T-cell (primary cell): ENCODE measurements around the gene SCN4A. TPM values are rescaled to one million over a fixed set of nuclear protein-coding genes. Genes with fewer than 3 reads are reported as not detected.
A peak's percentile ranks its signal among the peaks of the same experiment; 100 is the strongest.

Experiments used
- ATAC-seq, 4 experiments: fragments of 200-7000 bp in 3 of 4; fragments of 150-1000 bp in 1 of 4; cut with Tn5 transposase; replicated peaks in 1 of 4; 1 replicate in 3 of 4; 2 replicates in 1 of 4; pipeline ENCODE4 v1.10.0; 2021; ENCODE audit warnings: moderate library complexity in 3 of 4, mild to moderate bottlenecking in 2 of 4, moderate number of reproducible peaks in 1 of 4
- CTCF ChIA-PET, 2 donors: fragments of 300-600 bp; sonication (Branson Sonifier 250); formaldehyde crosslinking; loops; one replicate each; lab custom pipeline; 2022; ENCODE audit warnings: antibody characterized with exemption in 2 of 2; lab: Charles Lee
- POLR2A ChIA-PET, 2 donors: fragments of 300-600 bp; sonication (Branson Sonifier 250); formaldehyde crosslinking; loops; one replicate each; lab custom pipeline; 2022; ENCODE audit warnings: antibody characterized with exemption in 2 of 2; lab: Charles Lee
- DNase-seq, 35 experiments: peaks; one replicate each; pipeline versions ENCODE4 v3.0.0 to v3.0.0-alpha.2; 2013 to 2023
- H3K27ac ChIP-seq: one replicate; pipeline ENCODE4 v1.5.1; 2013; ENCODE audit warnings: low read length
- H3K27me3 ChIP-seq, 2 experiments: replicated peaks in 1 of 2; 1 replicate in 1 of 2; 2 replicates in 1 of 2; pipeline versions ENCODE4 v1.6.1 to v1.7.0; 2013; ENCODE audit warnings: low read length in 1 of 2, mixed read lengths in 1 of 2; ENCODE audit not compliant: control insufficient read depth in 2 of 2, insufficient read depth in 2 of 2; ENCODE audit errors: extremely low read depth in 1 of 2
- H3K36me3 ChIP-seq, 2 donors: 1 replicate in 1 of 2; 2 replicates in 1 of 2; pipeline versions ENCODE4 v1.6.1 to v1.7.0; 2013; ENCODE audit warnings: low read length in 1 of 2; ENCODE audit not compliant: control insufficient read depth in 2 of 2, insufficient read depth in 1 of 2; ENCODE audit errors: extremely low read depth in 1 of 2
- H3K4me1 ChIP-seq, 2 experiments: 1 replicate in 1 of 2; 2 replicates in 1 of 2; pipeline versions ENCODE4 v1.6.1 to v1.7.0; 2013; ENCODE audit warnings: low read length in 2 of 2, mixed read lengths in 1 of 2; ENCODE audit not compliant: insufficient read depth in 2 of 2, control insufficient read depth in 1 of 2; ENCODE audit errors: extremely low read depth in 1 of 2
- H3K4me3 ChIP-seq, 2 donors: 1 replicate in 1 of 2; 2 replicates in 1 of 2; pipeline versions ENCODE4 v1.5.1 to v1.7.0; 2013; ENCODE audit warnings: mild to moderate bottlenecking in 2 of 2, low read length in 1 of 2, moderate library complexity in 1 of 2; ENCODE audit not compliant: control insufficient read depth in 1 of 2; ENCODE audit errors: extremely low read depth in 1 of 2
- H3K9me3 ChIP-seq: 2 replicates; pipeline ENCODE4 v1.7.0; 2013
- H3K27ac Mint-ChIP-seq, 2 donors: one replicate each; pipeline ENCODE4 v1.8.0; 2020 to 2021; ENCODE audit warnings: mild to moderate bottlenecking in 2 of 2, mixed read lengths in 2 of 2
- H3K27me3 Mint-ChIP-seq, 2 donors: one replicate each; pipeline ENCODE4 v1.8.0; 2021 to 2022; ENCODE audit warnings: mixed read lengths in 2 of 2
- H3K36me3 Mint-ChIP-seq: one replicate; pipeline ENCODE4 v1.8.0; 2021; ENCODE audit warnings: mixed read lengths
- H3K4me1 Mint-ChIP-seq, 3 donors: one replicate each; pipeline ENCODE4 v1.8.0; 2020 to 2022; ENCODE audit warnings: mixed read lengths in 3 of 3, mild to moderate bottlenecking in 1 of 3
- H3K4me3 Mint-ChIP-seq, 3 donors: one replicate each; pipeline ENCODE4 v1.8.0; 2020 to 2022; ENCODE audit warnings: mild to moderate bottlenecking in 3 of 3, mixed read lengths in 3 of 3, moderate library complexity in 3 of 3
- H3K9me3 Mint-ChIP-seq, 3 donors: one replicate each; pipeline ENCODE4 v1.8.0; 2020 to 2022; ENCODE audit warnings: mixed read lengths in 3 of 3
- WGBS: methylation state at CpG from one replicate; pipeline ENCODE4 v1.1.5; 2013; ENCODE audit warnings: missing lambda C conversion rate; ENCODE audit not compliant: insufficient coverage; 5-methylcytosine and 5-hydroxymethylcytosine counted together
- total RNA-seq, 35 experiments: library from RNA in 6 of 35; stranded (reverse) in 6 of 35; fragments of 120-200 nt in 1 of 35; gene quantifications; one replicate each; pipeline versions ENCODE4 v1.2.1 to v1.2.4 and lab custom pipeline; 2013 to 2026

SCN4A gene
- total RNA-seq, 5 donors from 2014 or later (not counting 1 experiment from before 2014, with no cell fraction given) = 0.13 to 0.18 (median 0.13) TPM; not detected in 2

- Mint-ChIP-seq H3K4me1 (peaks cover 35 to 52% (median 37%) of the 10 kb centered on the region in 3 donors), H3K27ac (peak overlapping the region in 1 of 2 donors; percentile 36), H3K9me3 (peaks cover 4 to 5% (median 4%) of the 10 kb centered on the region in 3 donors), H3K27me3 (no peaks in the 10 kb centered on the region), H3K4me3 (no peak overlapping the region), H3K36me3 (no peaks in the 10 kb centered on the region)
- no peaks in the 10 kb centered on the region for H3K36me3 ChIP-seq
- H3K4me3 ChIP-seq = no peak overlapping the region
- peaks cover 2 to 49% of the 10 kb centered on the region in 2 experiments for H3K4me1 ChIP-seq
- no peaks in the 10 kb centered on the region for H3K9me3 ChIP-seq
- POLR2A ChIA-PET = interaction anchor here in 1 of 2 donors (0.5 to 0.6 kb wide), 3 partner anchors 39 to 104 kb away, joined by 3 to 6 read pairs (median 4); no protein-coding TSS in a partner anchor
- ATAC-seq (no peak), DNase-seq (no peak)
- H3K27ac ChIP-seq = no peak overlapping the region
- CTCF ChIA-PET = interaction anchor here (0.6 to 1.8 kb wide), 5 partner anchors 9 to 313 kb away, joined by 3 to 13 read pairs (median 3); no protein-coding TSS in a partner anchor
- peaks cover 0 to 7% of the 10 kb centered on the region in 2 experiments for H3K27me3 ChIP-seq
- 87% methylated on average over 17 of the region's 18 CpGs for WGBS
Measured at GRCh38 chr17:63987221-63988126, 14.8 kb upstream of the SCN4A start.

GRCh38 chr17:63986821-63987220 lies 14.1 kb upstream of the SCN4A start:
- Histone ChIP-seq H3K27me3 (peaks cover 0 to 7% of the 10 kb centered on the region in 2 experiments), H3K27ac (no peak overlapping the region), H3K4me3 (no peak overlapping the region), H3K9me3 (no peaks in the 10 kb centered on the region), H3K4me1 (peaks cover 2 to 43% of the 10 kb centered on the region in 2 experiments), H3K36me3 (no peaks in the 10 kb centered on the region)
- no peaks in the 10 kb centered on the region for H3K36me3 Mint-ChIP-seq
- DNase-seq (no peak), ATAC-seq (no peak)
- POLR2A ChIA-PET = interaction anchor here in 1 of 2 donors (0.6 to 0.7 kb wide), 2 partner anchors 68 to 418 kb away, joined by 4 to 6 read pairs; no protein-coding TSS in a partner anchor
- H3K9me3 Mint-ChIP-seq = peaks cover 4 to 10% (median 4%) of the 10 kb centered on the region in 3 donors
- no peak overlapping the region for H3K4me3 Mint-ChIP-seq
- no peaks in the 10 kb centered on the region for H3K27me3 Mint-ChIP-seq
- CTCF ChIA-PET = interaction anchor here in 1 of 2 donors (0.8 to 1.8 kb wide), 2 partner anchors 64 to 67 kb away, joined by 3 to 13 read pairs; no protein-coding TSS in a partner anchor
- H3K4me1 Mint-ChIP-seq = peaks cover 31 to 45% (median 34%) of the 10 kb centered on the region in 3 donors
- peak overlapping the region; percentile 4 to 16 for H3K27ac Mint-ChIP-seq
- WGBS = no CpG with 5 or more reads among the region's 3 CpGs

GRCh38 chr17:63985387-63986140 lies 12.8 kb upstream of the SCN4A start:
- Mint-ChIP-seq H3K27me3 (no peaks in the 10 kb centered on the region), H3K27ac (peak overlapping the region; percentile 71 to 86), H3K9me3 (peaks cover 4 to 12% (median 4%) of the 10 kb centered on the region in 3 donors), H3K36me3 (no peaks in the 10 kb centered on the region), H3K4me1 (peaks cover 25 to 34% (median 26%) of the 10 kb centered on the region in 3 donors), H3K4me3 (no peak overlapping the region)
- H3K27ac ChIP-seq = peak overlapping the region; percentile 57
- H3K9me3 ChIP-seq = no peaks in the 10 kb centered on the region
- ChIA-PET POLR2A (interaction anchor here (0.6 kb wide), 3 partner anchors 19 to 159 kb away, joined by 4 to 7 read pairs (median 6); no protein-coding TSS in a partner anchor), CTCF (interaction anchor here in 1 of 2 donors (0.6 to 1.8 kb wide), 3 partner anchors 18 to 66 kb away, joined by 4 to 13 read pairs (median 6); no protein-coding TSS in a partner anchor)
- peak; percentile 8 to 37 (median 12) for ATAC-seq
- H3K36me3 ChIP-seq = no peaks in the 10 kb centered on the region
- H3K4me1 ChIP-seq = peaks cover 0 to 30% of the 10 kb centered on the region in 2 experiments
- H3K4me3 ChIP-seq = no peak overlapping the region
- 90% methylated on average over 7 of the region's 13 CpGs for WGBS
- H3K27me3 ChIP-seq = peaks cover 0 to 4% of the 10 kb centered on the region in 2 experiments
- no peak for DNase-seq

GRCh38 chr17:63984651-63985386 lies 12.1 kb upstream of the SCN4A start:
- Histone ChIP-seq H3K36me3 (no peaks in the 10 kb centered on the region), H3K27me3 (no peaks in the 10 kb centered on the region), H3K9me3 (no peaks in the 10 kb centered on the region), H3K4me3 (no peak overlapping the region), H3K4me1 (peaks cover 0 to 23% of the 10 kb centered on the region in 2 experiments), H3K27ac (peak overlapping the region; percentile 57)
- WGBS = 96% methylated on average over 4 of the region's 16 CpGs
- DNase-seq (peak in 30 of 35 experiments; percentile 10 to 72 (median 52)), ATAC-seq (peak; percentile 87 to 95 (median 91))
- ChIA-PET POLR2A (interaction anchor here (0.6 kb wide), 3 partner anchors 18 to 159 kb away, joined by 4 to 7 read pairs (median 6); no protein-coding TSS in a partner anchor), CTCF (interaction anchor here in 1 of 2 donors (1.0 kb wide), 1 partner anchor 42 kb away, joined by 5 read pairs; no protein-coding TSS in a partner anchor)
- no peaks in the 10 kb centered on the region for H3K27me3 Mint-ChIP-seq
- no peak overlapping the region for H3K4me3 Mint-ChIP-seq
- peaks cover 18 to 27% (median 18%) of the 10 kb centered on the region in 3 donors for H3K4me1 Mint-ChIP-seq
- H3K27ac Mint-ChIP-seq = peak overlapping the region; percentile 71 to 86
- peaks cover 4 to 12% (median 4%) of the 10 kb centered on the region in 3 donors for H3K9me3 Mint-ChIP-seq
- no peaks in the 10 kb centered on the region for H3K36me3 Mint-ChIP-seq

- Mint-ChIP-seq H3K4me1 (peaks cover 14 to 24% (median 18%) of the 10 kb centered on the region in 3 donors), H3K27ac (peak overlapping the region in 1 of 2 donors; percentile 64), H3K4me3 (no peak overlapping the region), H3K36me3 (no peaks in the 10 kb centered on the region), H3K9me3 (peaks cover 4 to 12% (median 4%) of the 10 kb centered on the region in 3 donors), H3K27me3 (no peaks in the 10 kb centered on the region)
- Histone ChIP-seq H3K4me3 (no peak overlapping the region), H3K27ac (no peak overlapping the region), H3K9me3 (no peaks in the 10 kb centered on the region), H3K36me3 (no peaks in the 10 kb centered on the region), H3K27me3 (no peaks in the 10 kb centered on the region), H3K4me1 (peaks cover 0 to 20% of the 10 kb centered on the region in 2 experiments)
- DNase-seq (no peak), ATAC-seq (no peak)
- ChIA-PET POLR2A (no interaction called here), CTCF (interaction anchor here (0.5 to 1.0 kb wide), 3 partner anchors 43 to 347 kb away, joined by 3 to 5 read pairs (median 3); no protein-coding TSS in a partner anchor)
- 90% methylated on average over 2 of the region's 5 CpGs for WGBS
Measured at GRCh38 chr17:63984236-63984635, 11.5 kb upstream of the SCN4A start.
